Chondrocyte (in vitro differentiated cells): ENCODE data around the gene NDUFA12. TPM values are rescaled to one million over a fixed set of nuclear protein-coding genes. Genes with fewer than 3 reads are reported as not detected.

Source experiments
- DNase-seq: peaks from one replicate; pipeline ENCODE4 v3.0.0; 2021; ENCODE audit warnings: mixed read lengths, low spot score
- H3K27ac Mint-ChIP-seq: one replicate; pipeline ENCODE4 v1.8.0; 2021; ENCODE audit warnings: mild to moderate bottlenecking, moderate library complexity, mixed read lengths; ENCODE audit not compliant: unreplicated experiment
- H3K27me3 Mint-ChIP-seq: 2 replicates; pipeline ENCODE4 v1.8.0; 2021; ENCODE audit warnings: low read depth, mixed read lengths
- H3K36me3 Mint-ChIP-seq: 2 replicates; pipeline ENCODE4 v1.8.0; 2021; ENCODE audit warnings: low read depth, mixed read lengths
- H3K4me1 Mint-ChIP-seq: 2 replicates; pipeline ENCODE4 v1.8.0; 2021; ENCODE audit warnings: low read depth, mild to moderate bottlenecking, mixed read lengths
- H3K4me3 Mint-ChIP-seq: one replicate; pipeline ENCODE4 v1.8.0; 2021; ENCODE audit warnings: mild to moderate bottlenecking, moderate library complexity, mixed read lengths; ENCODE audit not compliant: unreplicated experiment
- H3K9me3 Mint-ChIP-seq: 2 replicates; pipeline ENCODE4 v1.8.0; 2021; ENCODE audit warnings: low read depth, mixed read lengths
- CTCF ChIP-seq: fragments of 200-600 bp; sonication (generic); IDR thresholded peaks from 2 replicates; pipeline ENCODE4 v1.5.0; 2021; ENCODE audit warnings: antibody characterized with exemption, mild to moderate bottlenecking, moderate library complexity
- total RNA-seq: library from RNA; stranded (reverse); gene quantifications from 3 replicates; pipeline ENCODE4 v1.2.1, GENCODE V29; 2021

The NDUFA12 gene
- total RNA-seq, 1 donor from 2014 or later, result 76.9 TPM

- no peak overlapping the region for H3K27ac Mint-ChIP-seq
- no peak for TF ChIP-seq CTCF
- peaks cover 15% of the 10 kb centered on the region for H3K4me1 Mint-ChIP-seq
- H3K4me3 Mint-ChIP-seq, result no peak overlapping the region
- H3K9me3 Mint-ChIP-seq, result peaks cover 5% of the 10 kb centered on the region
- DNase-seq, result no peak
- no peaks in the 10 kb centered on the region for H3K36me3 Mint-ChIP-seq
- peaks cover 3% of the 10 kb centered on the region for H3K27me3 Mint-ChIP-seq
Measured at GRCh38 chr12:94957006-94957405, 46.5 kb downstream of the NDUFA12 start.

DNA sequence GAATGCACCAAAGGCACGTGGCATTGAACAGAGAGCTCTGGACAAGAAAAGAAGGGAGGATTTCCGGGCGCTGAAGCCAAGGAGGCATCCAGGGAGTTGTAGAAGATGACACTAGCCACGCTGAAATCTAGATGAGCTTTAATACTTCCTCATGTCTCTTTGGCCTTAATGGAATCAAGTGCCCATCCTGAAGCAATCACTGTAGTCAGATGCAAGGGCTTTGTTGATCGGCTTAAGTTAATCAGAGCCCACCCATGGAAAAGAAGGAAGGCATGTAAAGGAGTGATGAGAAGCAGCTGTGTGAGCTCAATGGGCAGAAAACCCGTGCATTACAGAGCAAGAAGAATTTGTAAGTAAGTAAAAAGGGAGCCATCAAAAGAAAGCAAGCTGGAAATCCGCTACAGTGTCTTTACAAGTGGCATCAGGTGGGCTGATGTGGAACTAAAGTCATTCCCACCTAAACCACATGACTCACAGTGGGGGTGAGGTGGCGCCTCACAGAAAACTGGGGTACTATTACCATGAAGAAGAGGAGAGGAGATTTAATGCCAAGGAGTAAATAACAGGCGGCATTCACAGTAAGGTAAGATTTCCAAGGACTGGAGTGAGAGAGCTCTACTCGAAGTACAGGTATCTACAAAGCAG is 48.4 kb downstream of the NDUFA12 start:
- no peak for TF ChIP-seq CTCF
- Mint-ChIP-seq H3K4me1 (peaks cover 16% of the 10 kb centered on the region), H3K27me3 (peaks cover 3% of the 10 kb centered on the region), H3K4me3 (no peak overlapping the region), H3K36me3 (peaks cover 2% of the 10 kb centered on the region), H3K27ac (no peak overlapping the region), H3K9me3 (peaks cover 5% of the 10 kb centered on the region)
- no peak for DNase-seq

DNA sequence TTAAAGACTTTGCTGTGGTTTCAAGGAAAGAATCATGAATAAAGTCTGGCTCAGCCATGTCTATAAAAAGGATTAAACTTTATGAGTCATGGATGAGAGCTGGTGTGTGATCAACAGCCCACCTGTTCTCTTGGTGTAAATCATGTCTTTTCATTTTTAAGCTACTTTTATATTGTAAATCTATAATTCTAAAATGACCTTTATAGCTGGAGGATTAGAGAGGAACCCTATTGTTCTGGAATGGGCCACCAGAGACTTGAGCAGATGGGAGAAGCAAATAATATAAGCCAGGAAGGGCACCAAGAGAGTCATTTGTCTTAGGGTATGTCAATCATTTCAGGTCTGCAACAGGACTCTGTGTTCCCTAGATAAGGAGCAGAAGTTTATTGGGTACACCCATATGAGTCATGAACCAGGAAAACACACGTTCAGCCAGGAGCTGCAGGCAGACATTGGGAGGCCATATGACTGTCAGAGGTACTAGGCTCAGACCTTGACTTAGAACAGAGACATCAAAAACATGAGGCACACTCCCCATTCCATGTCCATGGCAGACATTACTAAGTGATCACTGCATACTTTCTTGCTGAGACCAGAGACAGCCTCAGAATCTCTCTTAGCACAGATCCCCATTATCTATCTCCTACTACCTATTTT is 49.3 kb downstream of the NDUFA12 start:
- no peak overlapping the region for H3K27ac Mint-ChIP-seq
- peaks cover 5% of the 10 kb centered on the region for H3K9me3 Mint-ChIP-seq
- TF ChIP-seq CTCF, result no peak

DNA sequence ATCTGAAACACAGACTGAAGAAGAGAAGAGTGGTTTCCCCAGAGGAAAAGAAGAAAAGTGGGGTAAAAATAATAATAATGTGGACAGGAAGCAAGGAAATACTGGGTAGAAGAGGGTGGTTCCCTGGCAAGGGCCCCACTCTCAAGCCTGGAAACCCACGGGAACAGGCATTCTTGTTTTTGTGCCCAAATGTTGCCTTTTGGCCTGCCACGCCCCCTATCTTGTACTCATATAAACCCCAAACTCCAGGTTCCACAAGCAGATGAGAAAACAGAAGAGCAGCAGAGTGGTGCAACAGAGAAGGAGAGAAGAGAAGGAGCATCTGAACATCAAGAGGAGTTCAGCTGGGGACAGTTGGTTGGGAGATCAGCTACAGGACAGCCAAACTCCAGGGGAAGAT is 51.2 kb downstream of the NDUFA12 start:
- Mint-ChIP-seq H3K9me3 (peaks cover 5% of the 10 kb centered on the region), H3K4me1 (peaks cover 16% of the 10 kb centered on the region), H3K36me3 (peaks cover 2% of the 10 kb centered on the region), H3K27me3 (peaks cover 2% of the 10 kb centered on the region), H3K27ac (no peak overlapping the region), H3K4me3 (no peak overlapping the region)
- DNase-seq, result no peak
- no peak for TF ChIP-seq CTCF

More for the DNA sequence above, 49.3 kb downstream of the NDUFA12 start:
- H3K4me3 Mint-ChIP-seq, result no peak overlapping the region
- DNase-seq, result no peak
- no peaks in the 10 kb centered on the region for H3K27me3 Mint-ChIP-seq
- peaks cover 2% of the 10 kb centered on the region for H3K36me3 Mint-ChIP-seq
- peaks cover 16% of the 10 kb centered on the region for H3K4me1 Mint-ChIP-seq

DNA sequence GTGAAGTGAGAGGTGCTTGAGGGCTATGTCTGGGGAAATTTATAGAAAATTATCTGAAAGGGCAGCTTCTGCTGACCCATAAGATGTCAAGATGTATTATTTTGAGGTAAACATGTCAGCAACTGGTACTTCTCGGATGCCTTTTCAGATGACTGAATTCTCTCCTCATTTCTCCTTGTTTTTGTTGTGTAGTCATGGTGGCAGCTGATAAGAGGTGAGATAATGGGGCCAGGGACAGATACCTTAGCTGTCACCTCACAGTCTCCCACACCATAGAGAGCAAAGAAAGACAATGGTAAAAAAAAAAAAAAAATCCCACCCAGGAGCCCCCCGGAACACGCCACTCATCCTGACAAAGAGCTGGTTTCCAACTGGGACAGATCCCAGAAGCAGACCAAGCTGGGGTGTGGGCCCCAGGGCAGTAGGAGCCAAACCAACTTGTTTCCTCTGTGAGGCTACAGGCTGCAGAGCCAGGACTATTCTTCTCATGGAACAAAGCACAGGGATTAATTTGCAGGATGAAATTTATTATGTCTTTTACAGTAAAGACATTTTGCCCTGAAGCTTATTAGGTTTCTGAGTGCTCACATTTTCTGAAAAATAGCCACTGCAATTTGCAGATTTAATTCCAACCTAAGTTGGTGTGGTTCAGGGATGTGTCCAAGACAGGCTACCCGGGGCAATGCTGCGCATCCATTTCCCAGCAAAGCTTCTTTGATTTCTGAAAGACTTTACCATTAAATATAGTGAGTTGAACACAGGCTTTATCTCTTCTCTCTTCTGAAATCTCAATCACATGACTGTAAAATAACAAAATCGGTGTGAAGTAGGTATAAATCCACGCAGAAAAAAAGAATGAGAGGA is 52.2 kb downstream of the NDUFA12 start:
- no peak for DNase-seq
- Mint-ChIP-seq H3K27ac (no peak overlapping the region), H3K36me3 (peaks cover 2% of the 10 kb centered on the region), H3K9me3 (peaks cover 5% of the 10 kb centered on the region), H3K4me1 (peaks cover 16% of the 10 kb centered on the region), H3K4me3 (no peak overlapping the region), H3K27me3 (peaks cover 2% of the 10 kb centered on the region)
- TF ChIP-seq CTCF, result no peak
